ENCODE data around the gene SIDT1. TPM values are rescaled to one million over a fixed set of nuclear protein-coding genes. Genes with fewer than 3 reads are reported as not detected.

The SIDT1 gene
- total RNA-seq, 1 donor from 2014 or later: not detected

DNA sequence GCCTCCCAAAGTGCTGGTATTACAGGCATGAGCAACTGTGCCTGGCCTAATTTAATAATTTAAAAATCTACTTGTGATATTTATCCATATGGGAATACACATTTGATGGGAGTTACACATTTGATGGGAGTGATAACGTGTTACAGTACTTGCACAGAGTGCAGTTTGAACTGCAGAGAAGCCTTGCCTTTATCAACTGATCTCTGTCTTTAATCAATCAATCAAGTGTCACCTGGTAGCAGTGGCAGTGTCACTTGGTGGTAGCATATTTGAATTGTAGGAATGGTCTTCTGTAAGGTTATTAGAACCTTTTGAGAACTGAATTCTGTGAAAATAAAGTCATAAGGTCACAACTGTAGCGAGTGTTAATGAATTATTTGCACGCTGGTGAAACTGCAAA is 37.8 kb downstream of the SIDT1 start:
- no peak for DNase-seq (ENCODE audit: low spot score)
- Mint-ChIP-seq H3K4me3 (ENCODE audit: unreplicated experiment) (no peak overlapping the region), H3K9me3 (ENCODE audit: low read depth) (no peaks in the 10 kb centered on the region), H3K27ac (ENCODE audit: unreplicated experiment) (no peak overlapping the region), H3K36me3 (ENCODE audit: low read depth) (no peaks in the 10 kb centered on the region), H3K4me1 (ENCODE audit: low read depth) (no peaks in the 10 kb centered on the region), H3K27me3 (ENCODE audit: low read depth) (peaks cover 54% of the 10 kb centered on the region)
- TF ChIP-seq, protein P1, sequence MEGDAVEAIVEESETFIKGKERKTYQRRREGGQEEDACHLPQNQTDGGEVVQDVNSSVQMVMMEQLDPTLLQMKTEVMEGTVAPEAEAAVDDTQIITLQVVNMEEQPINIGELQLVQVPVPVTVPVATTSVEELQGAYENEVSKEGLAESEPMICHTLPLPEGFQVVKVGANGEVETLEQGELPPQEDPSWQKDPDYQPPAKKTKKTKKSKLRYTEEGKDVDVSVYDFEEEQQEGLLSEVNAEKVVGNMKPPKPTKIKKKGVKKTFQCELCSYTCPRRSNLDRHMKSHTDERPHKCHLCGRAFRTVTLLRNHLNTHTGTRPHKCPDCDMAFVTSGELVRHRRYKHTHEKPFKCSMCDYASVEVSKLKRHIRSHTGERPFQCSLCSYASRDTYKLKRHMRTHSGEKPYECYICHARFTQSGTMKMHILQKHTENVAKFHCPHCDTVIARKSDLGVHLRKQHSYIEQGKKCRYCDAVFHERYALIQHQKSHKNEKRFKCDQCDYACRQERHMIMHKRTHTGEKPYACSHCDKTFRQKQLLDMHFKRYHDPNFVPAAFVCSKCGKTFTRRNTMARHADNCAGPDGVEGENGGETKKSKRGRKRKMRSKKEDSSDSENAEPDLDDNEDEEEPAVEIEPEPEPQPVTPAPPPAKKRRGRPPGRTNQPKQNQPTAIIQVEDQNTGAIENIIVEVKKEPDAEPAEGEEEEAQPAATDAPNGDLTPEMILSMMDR (IDR thresholded peaks at IDR 0.05): no peak

DNA sequence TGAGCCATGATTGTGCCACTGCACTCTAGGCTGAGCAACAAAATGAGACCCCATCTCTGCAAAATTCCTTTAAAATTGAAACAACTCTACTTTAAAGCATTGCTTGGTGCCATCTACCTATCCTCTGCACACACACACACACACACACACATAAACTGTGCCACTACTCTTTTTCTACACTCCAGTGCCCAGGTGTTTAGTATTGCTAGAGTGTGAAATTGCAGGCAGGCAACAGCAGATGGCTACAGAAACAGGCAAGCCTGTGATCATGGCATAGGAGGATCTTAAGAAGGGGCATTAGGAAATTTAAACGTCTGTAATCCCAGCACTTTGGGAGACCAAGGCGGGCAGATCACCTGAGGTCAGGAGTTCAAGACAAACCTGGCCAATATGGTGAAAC is 39.0 kb downstream of the SIDT1 start:
- TF ChIP-seq, protein P1 (IDR thresholded peaks at IDR 0.05): no peak
- DNase-seq (ENCODE audit: low spot score): no peak
- Mint-ChIP-seq H3K9me3 (ENCODE audit: low read depth) (no peaks in the 10 kb centered on the region), H3K27ac (ENCODE audit: unreplicated experiment) (no peak overlapping the region), H3K4me1 (ENCODE audit: low read depth) (no peaks in the 10 kb centered on the region), H3K27me3 (ENCODE audit: low read depth) (peaks cover 52% of the 10 kb centered on the region), H3K4me3 (ENCODE audit: unreplicated experiment) (no peak overlapping the region), H3K36me3 (ENCODE audit: low read depth) (no peaks in the 10 kb centered on the region)

DNA sequence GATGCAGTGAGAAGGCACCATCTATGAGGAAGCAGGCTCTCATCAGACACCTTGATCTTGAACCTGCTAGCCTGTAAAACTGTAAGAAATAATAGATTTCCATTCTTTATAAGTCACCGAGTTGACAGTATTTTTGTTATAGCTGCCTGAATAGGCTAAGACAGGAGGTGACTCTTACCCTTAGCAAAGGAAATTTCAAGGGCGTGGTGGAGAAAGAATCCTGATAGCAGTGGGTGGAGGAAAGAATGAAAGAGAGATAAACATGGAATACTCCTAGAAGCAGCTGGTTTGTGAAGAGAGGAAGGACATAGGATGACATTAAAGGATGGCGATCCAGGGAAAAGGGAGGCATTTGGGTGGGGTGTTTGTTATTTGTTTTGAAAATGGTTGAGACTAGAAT is 41.4 kb downstream of the SIDT1 start:
- H3K36me3 Mint-ChIP-seq (ENCODE audit: low read depth): no peaks in the 10 kb centered on the region
- H3K27ac Mint-ChIP-seq (ENCODE audit: unreplicated experiment): no peak overlapping the region
- no peak overlapping the region for H3K4me3 Mint-ChIP-seq (ENCODE audit: unreplicated experiment)
- no peaks in the 10 kb centered on the region for H3K4me1 Mint-ChIP-seq (ENCODE audit: low read depth)
- peaks cover 3% of the 10 kb centered on the region for H3K9me3 Mint-ChIP-seq (ENCODE audit: low read depth)
- DNase-seq (ENCODE audit: low spot score): no peak
- TF ChIP-seq, protein P1 (IDR thresholded peaks at IDR 0.05): no peak
- peaks cover 46% of the 10 kb centered on the region for H3K27me3 Mint-ChIP-seq (ENCODE audit: low read depth)

DNA sequence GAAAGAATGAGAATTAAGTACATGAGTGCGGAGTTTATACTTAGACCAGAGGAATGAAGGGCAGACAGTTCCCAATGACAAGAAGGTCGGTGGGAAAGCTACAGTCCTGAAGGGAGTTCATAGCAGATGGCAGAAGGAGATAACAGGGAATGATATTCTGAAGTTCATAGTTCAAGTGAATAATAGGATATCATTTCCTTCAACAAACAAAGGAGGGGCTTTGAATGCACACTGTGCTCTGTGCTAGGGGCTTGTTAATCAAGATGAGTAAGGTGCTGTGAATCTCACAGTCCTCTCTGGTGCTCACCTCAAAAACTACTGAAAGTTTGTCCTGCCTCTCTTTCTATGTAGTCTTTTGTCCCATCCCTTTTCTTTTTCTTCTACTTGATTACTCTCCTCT is 41.9 kb downstream of the SIDT1 start:
- Mint-ChIP-seq H3K27me3 (ENCODE audit: low read depth) (peaks cover 46% of the 10 kb centered on the region), H3K36me3 (ENCODE audit: low read depth) (no peaks in the 10 kb centered on the region), H3K27ac (ENCODE audit: unreplicated experiment) (no peak overlapping the region), H3K4me1 (ENCODE audit: low read depth) (no peaks in the 10 kb centered on the region), H3K9me3 (ENCODE audit: low read depth) (peaks cover 3% of the 10 kb centered on the region), H3K4me3 (ENCODE audit: unreplicated experiment) (no peak overlapping the region)
- DNase-seq (ENCODE audit: low spot score): no peak
- TF ChIP-seq, protein P1 (IDR thresholded peaks at IDR 0.05): no peak

DNA sequence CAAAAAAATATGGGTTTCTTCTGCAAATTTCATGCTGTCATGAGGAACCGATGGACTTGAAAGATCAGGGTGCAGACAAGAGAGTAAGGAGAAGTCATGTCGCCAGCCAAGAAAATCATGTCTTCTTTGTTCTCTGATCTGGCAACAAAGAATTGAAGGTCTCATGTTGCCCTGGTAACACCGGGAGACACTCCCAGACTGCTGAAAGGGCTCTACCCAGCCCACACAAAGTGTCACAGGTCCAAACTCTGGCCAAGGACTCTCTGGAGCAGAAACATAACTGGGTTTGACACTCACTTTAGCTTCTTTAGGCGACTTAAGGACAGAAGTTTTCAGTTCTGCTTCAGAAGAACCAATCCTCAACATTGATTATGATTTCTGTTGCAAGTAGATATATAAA is 42.9 kb downstream of the SIDT1 start:
- TF ChIP-seq, protein P1 (IDR thresholded peaks at IDR 0.05): no peak
- Mint-ChIP-seq H3K4me1 (ENCODE audit: low read depth) (no peaks in the 10 kb centered on the region), H3K9me3 (ENCODE audit: low read depth) (peaks cover 3% of the 10 kb centered on the region), H3K27me3 (ENCODE audit: low read depth) (peaks cover 42% of the 10 kb centered on the region), H3K27ac (ENCODE audit: unreplicated experiment) (no peak overlapping the region), H3K36me3 (ENCODE audit: low read depth) (no peaks in the 10 kb centered on the region), H3K4me3 (ENCODE audit: unreplicated experiment) (no peak overlapping the region)
- no peak for DNase-seq (ENCODE audit: low spot score)

Measured in chondrocyte (in vitro differentiated cells).